VCaP (cell line): Measurements from ENCODE around the gene MTERF2.

Experiments used
- H3K27ac ChIP-seq: fragments of 450-650 bp; 2 replicates; pipeline ENCODE4 v1.5.1; 2017
- CTCF ChIP-seq: fragments of 450-650 bp; conservative IDR thresholded peaks from 2 replicates; pipeline ENCODE4 v1.5.1; 2017; ENCODE audit warnings: mild to moderate bottlenecking, moderate library complexity

The MTERF2 gene

GRCh38 chr12:106975993-106976658 lies 10.8 kb downstream of the MTERF2 start:
- H3K27ac ChIP-seq = no peak overlapping the region

GRCh38 chr12:106975098-106975497 lies 11.8 kb downstream of the MTERF2 start:
- H3K27ac ChIP-seq = peak overlapping the region; percentile 48; the same call in 1 of the 2 replicates
- no peak for TF ChIP-seq CTCF

More at GRCh38 chr12:106975993-106976658, 10.8 kb downstream of the MTERF2 start:
- TF ChIP-seq CTCF = no peak

GRCh38 chr12:106974511-106974910 lies 12.4 kb downstream of the MTERF2 start:
- no peak for TF ChIP-seq CTCF
- H3K27ac ChIP-seq = peak overlapping the region; percentile 48

GRCh38 chr12:106973545-106973944 lies 13.4 kb downstream of the MTERF2 start:
- peak overlapping the region; percentile 48; the same call in 1 of the 2 replicates for H3K27ac ChIP-seq
- no peak for TF ChIP-seq CTCF

GRCh38 chr12:106971065-106971464 lies 15.9 kb downstream of the MTERF2 start:
- H3K27ac ChIP-seq = no peak overlapping the region
- TF ChIP-seq CTCF = no peak

GRCh38 chr12:106964526-106964925 lies 22.4 kb downstream of the MTERF2 start:
- no peak overlapping the region for H3K27ac ChIP-seq
- no peak for TF ChIP-seq CTCF

- no peak for TF ChIP-seq CTCF
- no peak overlapping the region for H3K27ac ChIP-seq
These were observed 24.7 kb downstream of the MTERF2 start for GRCh38 chr12:106962286-106962685.
